HG02870 (cell line): ENCODE measurements around the gene BBS10.
"Not testable (repeated sequence)": the region's sequence is repeated elsewhere in the genome, so short reads cannot be mapped to it uniquely, and the experiment has no call there.

Experiments used
- ATAC-seq: cut with Tn5 transposase; IDR thresholded peaks from one replicate; pipeline ENCODE4 v1.9.1; 2021; ENCODE audit warnings: mild to moderate bottlenecking, moderate library complexity; ENCODE audit not compliant: unreplicated experiment

Gene BBS10

DNA sequence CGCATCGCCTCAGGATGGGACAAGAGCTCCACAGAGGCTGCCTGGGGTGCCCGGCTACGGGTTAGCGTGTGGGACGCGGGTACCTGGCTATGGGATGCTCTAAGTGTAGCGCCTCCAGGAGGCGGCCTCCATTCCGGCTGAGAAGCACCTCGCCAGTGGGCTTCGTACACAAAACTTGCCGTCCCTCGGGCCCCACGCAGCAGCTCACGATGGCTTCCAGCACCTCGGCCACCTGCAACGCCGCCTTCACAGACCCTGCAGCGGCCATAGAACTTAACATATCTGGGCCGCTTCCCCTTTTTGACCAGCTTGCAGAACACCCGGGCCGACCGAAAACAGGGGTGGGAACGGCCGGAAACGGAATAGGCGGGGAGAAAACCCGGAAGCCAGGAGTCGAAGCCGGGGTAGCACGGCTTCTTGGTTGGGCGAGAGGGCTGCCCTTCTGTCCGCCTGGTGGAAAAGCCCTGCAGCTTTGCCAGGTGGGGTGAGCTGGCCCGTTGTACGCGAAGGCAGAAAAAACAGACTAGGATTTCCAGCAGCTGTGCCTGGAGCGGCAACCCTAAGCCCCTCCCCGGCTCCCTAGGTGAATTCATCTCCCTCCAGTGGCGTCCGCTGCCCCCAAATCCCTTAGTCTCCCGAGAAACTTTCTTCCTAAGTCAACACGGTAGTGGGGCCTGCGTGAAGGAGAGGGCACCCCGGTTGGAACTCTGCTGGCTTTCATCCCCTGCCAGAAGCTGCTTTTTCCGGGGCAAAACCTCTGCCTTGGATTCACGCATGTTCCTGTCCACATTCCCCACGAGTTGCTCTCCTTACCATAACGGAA, at the start of gene BBS10:
BBS10 (minus strand) TSS at position 337 of the 823 bp plus-strand sequence; CDS start at position 280, 57 bp downstream.
- peak; percentile 97 for ATAC-seq

DNA sequence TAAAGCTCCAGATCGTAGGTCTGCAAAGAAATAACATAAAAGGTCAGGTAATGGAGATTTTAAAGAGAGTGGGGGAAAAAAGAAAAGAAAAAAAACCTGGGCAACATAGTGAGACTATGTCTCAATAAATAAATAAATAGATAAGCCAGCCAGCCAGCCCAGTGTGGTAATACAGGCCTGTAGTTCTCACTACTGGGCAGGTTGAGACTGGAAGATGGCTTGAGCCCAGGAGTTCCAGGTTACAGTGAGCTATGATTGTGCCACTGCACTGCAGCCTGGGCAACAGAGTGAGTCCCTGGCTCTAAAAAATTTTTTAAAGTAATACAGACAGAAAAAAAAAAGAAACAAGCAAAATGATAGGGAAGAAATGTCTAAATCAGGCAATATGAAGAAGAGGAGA, 43.2 kb upstream of the BBS10 start:
- no peak for ATAC-seq

DNA sequence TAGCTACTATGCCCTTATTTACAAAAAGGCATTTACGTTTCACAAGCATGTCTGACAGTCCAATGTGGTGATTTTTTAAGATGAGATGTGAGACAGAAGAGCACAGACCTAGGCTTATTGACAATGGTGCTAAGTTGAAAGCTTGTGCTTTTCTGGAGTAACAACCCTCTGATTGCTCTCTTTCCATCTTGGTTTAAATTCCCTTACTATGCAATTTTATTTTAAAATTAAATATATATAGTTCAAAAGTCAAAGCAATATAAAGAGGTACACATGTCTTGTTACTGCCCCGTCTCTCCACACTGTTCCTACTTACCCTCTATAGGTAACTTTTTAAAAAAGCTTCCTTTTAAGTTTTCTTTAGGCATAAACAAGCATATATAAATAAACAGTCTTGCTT, 39.4 kb upstream of the BBS10 start:
- ATAC-seq: no peak

DNA sequence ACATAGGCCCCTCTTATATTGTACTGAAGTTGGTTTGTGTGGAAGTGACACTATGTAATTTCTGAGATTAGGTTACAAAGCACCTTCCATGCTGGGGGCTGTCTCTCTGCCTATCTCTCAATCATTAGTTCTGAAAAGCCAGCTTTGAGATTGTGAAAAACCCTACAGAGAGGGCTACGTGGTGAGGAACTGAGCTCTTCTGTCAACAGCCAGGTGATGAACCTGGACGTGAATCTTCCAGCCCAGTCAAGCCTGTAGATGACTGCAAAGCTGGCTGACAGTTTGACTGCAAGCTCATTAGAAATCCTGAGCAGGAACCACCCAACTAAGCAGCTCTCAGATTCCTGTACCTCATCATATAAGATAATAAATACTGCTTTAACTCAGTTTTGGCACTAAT, 36.3 kb upstream of the BBS10 start:
- no peak for ATAC-seq

DNA sequence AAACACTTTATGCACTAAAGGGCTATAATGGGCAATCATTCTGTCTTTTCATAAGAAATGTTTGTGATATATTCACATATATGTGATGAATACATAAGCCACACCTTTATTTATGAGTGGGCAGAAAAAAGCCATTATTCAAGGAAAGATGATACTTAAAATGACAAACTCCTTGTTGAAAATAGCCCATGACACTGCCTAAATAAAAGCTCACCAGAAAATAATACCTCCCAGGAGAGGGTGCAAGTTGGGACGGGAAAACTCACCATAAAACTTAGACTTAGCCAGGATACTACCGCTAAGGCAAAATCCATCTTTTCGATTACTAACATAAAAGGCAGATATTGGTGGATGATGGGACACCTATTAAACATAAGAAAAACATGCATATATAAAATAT, 35.8 kb upstream of the BBS10 start:
- no peak for ATAC-seq

DNA sequence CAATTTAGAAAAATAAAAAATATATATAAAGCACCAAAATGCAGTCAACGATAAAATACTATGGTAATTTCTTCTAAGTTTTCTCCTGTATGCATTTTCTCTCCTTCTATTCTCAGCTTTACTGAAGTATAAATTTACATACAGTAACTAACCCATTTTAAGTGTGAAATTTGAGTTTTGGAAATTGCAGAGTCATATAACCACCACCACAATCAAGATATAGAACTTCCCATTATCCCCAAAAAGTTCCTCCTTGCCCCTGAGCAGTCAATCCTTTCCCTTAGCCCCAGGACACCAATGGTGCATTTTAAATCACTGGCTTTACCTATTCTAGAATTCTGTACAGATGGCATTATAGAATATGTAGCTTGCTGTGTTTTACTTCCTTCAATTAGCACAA, 31.0 kb upstream of the BBS10 start:
- ATAC-seq: no peak

DNA sequence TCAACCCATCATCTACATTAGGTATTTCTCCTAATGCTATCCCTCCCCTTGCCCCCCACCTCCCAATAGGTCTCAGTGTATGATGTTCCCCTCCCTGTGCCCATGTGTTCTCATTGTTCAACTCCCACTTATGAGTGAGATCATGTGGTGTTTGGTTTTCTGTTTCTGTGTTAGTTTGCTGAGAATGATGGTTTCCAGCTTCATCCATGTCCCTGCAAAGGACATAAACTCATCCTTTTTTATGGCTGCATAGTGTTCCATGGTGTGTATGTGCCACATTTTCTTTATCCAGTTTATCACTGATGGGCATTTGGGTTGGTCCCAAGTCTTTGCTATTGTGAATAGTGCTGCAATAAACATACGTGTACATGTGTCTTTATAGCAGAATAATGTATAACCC, 28.7 kb upstream of the BBS10 start:
- not testable (repeated sequence) for ATAC-seq

DNA sequence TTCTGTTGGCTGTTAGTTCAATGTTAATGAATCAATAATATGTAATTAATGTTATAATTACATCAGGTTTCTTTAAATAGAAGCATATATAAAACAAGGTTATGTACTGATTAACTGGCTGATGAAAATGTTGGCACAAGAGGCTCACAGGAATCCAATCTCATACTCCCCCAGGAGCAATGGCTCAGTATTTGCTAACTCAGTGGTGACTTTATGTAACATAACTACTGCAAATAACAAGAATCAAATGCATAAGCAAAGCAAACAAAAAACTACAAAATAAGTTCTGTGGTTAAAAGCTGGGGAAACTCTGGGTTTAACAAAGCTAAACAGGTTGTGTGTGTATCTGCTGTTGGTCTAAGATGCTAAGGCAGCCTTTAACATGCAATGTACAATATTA, 27.7 kb upstream of the BBS10 start:
- no peak for ATAC-seq

DNA sequence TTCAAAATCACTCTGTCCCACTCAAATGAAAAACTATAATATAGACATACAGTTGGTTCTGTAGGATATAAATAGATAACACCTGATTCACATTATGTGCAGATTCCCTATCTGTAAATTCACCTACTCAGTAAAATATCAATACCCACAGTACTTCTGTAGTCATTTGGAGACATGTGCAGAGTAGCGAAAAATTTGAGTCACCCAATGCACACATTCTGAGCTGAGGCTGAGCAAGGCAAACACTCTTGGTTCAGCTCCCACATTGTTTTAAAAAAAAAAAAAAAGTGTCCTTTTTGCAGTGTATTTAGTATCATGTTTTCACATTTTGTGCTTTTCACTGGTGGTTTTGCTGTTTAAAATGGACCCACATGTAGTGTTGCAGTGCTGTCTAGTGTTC, 27.3 kb upstream of the BBS10 start:
- ATAC-seq: no peak

DNA sequence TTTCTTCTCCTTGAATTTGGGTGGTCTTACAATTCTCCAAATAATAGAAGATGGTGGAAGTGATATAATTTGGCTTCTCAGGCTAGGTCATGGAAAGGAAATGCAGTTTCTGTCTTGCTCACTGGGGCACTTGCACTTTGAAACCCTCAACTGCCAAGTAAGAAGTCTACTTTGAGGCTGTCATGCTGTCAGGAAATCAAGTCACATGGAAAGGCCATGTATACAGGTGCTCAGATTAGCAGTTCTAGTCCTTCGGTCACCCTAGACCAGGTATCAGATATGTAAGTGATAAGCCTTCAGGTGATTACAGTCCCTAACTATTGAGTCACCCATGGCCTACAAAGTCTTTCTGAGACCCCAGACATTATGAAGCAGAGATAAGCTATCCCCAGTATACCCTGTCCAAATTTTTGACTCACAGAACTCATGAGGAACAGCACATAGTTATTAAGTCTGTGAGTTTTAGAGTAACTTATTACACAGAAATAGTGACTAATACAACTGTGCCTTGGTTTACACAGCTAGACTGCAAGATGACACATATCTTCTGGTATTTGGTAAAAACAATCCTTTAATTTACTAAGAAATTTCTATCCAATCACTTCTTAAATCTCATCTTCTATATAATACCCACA, 26.3 kb upstream of the BBS10 start:
- ATAC-seq: no peak

DNA sequence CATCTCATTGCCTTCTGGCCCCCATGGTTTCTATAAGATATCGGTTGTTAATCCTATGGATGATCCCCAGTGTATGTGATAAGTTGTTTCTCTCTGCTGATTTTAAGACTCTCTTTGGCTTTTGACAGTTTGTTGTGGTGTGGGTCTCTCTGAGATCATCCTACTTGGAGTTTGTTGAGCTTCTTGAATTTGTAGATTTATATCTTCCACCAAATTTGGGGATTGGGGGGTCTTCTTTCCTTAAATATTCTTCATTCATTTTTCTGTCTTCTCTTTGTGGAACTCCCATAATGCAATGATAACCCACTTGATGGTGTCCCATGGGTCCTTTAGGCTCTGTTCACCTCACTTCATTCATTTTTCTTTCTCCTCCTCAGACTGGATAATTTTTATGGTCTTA, 20.0 kb upstream of the BBS10 start:
- no peak for ATAC-seq

DNA sequence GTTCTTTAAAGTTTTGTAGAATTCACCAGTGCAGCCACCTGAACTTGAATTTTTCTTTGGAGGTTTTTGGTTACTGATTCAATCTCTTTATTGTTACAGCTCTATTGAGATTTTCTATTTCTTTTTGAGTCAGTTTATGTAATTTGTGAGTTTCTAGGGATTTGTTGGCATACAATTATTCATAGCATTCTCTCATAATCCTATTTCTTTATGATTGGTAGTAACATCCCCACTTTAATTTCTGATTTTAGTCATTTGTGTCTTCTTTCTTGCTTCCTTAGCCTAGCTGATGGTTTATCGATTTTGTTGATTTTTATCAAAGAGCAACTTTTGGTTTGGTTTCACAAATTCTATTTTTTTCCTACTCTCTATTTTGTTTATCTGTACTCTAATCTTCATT, 17.9 kb upstream of the BBS10 start:
- ATAC-seq: no peak

DNA sequence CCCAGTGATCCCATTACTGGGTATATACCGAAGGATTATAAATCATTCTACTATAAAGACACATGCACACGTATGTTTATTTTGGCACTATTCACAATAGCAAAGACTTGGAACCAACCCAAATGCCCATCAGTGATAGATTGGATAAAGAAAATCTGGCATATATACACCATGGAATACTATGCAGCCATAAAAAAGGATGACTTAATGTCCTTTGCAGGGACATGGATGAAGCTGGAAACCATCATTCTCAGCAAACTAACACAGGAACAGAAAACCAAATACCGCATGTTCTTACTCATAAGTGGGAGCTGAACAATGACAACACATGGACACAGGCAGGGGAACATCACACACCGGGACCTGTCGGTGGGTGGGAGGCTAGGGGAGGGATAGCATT, 15.9 kb upstream of the BBS10 start:
- ATAC-seq: not testable (repeated sequence)

DNA sequence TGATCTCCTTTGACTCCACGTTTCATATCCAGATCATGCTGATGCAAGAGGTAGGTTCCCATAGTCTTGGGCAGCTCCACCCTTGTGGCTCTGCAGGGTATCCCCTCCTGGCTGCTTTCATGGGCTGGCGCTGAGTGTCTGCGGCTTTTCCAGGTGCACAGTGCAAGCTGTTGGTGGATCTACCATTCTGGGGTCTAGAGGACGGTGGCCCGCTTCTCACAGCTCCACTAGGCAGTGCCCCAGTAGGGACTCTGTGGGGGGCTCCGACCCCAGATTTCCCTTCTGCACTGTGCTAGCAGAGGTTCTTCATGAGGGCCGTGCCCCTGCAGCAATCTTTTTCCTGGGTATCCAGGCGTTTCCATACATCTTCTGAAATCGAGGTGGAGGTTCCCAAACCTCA, 12.1 kb upstream of the BBS10 start:
- ATAC-seq: no peak

DNA sequence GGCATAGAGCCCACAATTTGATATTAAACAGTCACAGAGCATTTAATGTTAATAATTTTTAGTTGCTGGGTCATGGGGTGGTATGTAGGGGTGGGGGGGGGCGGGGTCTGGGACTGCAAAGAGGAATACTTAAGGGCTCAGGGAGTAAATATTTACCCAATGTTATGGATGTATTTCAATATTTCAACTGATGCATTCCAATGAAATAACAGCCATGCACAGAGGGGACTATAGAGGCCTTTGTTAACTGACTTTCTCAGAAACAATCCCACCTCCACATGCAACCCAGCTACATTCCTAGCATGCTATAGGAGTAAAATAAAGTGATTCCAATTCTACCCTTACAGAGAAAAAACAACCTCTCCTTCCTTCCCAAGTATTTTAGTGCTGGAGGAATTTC, 7.9 kb upstream of the BBS10 start:
- no peak for ATAC-seq

DNA sequence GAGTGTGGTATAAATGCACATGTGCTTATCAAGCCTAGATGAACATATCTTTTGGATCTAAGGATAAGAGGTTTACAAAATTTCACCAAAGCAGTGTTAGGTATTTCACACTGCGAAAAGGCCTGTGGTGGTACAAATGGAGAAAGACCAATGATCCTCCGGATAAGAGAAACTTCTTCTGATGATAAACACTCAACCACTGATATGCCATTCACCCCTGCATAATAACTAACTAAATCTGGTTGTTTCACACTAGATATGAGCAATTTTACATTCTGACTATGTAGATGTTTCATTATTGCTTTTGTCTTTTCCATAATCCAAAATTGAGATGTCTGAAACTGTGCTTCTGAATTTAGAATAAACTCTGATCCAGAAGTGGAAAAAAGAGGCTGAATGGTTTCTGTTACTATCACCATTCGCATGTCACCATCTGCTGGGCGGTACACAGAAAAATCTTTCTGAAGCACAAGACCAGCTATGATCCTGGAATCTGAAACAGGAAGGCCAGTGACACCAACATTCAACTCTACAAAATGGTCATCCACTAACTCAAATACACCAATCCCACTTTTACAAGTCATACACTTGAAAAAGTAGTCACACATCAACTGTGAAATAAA, 1.3 kb downstream of the BBS10 start:
- peak; percentile 26 for ATAC-seq

DNA sequence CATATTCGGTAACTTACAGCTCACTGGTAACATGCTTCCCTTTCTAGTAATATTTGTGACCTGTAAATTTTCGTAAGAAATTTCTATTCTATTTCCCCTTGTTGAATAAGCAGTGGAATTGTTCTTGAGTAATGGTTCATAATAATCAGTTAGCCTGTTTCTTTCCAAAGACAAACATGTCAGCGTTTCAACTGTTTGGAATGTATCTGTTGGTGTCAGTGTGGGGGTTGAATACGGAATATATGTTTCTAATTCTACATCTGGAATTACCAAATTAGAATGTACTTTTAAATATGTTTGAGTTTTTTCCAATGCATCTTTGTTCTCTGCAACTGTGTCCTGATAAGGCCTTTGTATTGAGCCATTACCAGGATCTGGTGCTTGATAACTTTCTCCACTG, 2.0 kb downstream of the BBS10 start:
- ATAC-seq: no peak

DNA sequence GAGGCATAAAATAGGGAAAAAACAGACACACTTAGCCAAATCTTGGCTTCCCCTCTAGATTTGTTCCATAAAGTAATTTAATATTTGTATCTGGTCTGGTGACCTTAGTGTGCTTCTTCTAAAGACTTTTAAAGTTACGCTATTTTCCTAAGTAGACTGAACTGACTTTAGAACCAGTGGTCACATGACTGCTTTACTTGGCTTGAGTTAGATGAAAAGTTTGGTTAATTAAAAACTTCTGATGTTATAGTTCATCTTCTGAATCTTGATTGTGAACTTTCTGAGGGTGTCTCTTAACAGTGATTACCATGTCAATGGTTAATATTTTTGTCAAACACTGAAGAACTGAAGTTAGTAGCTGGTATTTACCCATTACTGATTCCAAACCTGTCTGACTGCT, 2.6 kb downstream of the BBS10 start:
- ATAC-seq: no peak

DNA sequence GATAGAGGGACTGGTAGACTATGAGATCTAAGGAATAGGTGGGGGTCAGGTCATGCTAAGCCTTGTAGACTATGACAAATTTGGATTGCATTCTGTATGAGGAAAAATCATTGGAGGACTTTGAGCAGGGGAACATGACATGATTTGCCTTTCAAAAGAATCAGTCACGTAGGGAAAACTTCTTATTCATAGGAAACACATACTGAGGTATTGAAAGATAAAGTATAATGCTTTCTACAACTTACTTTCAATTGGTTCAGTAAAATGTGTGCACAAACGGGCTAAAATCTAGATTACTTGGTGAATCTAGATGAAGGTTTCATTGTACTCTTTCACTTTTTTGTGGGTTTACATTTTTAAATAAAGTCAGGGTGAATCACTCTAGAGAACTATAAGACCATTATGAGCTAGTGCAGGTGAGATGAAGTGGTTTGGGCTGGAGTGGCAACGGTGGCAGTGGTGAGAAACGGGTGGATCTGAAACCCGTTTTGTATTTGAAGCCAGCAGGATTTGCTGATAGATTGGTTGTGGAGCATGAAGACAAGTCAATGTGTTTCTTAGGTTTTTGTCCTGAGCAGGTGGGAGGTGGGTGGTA, 6.7 kb downstream of the BBS10 start:
- no peak for ATAC-seq

DNA sequence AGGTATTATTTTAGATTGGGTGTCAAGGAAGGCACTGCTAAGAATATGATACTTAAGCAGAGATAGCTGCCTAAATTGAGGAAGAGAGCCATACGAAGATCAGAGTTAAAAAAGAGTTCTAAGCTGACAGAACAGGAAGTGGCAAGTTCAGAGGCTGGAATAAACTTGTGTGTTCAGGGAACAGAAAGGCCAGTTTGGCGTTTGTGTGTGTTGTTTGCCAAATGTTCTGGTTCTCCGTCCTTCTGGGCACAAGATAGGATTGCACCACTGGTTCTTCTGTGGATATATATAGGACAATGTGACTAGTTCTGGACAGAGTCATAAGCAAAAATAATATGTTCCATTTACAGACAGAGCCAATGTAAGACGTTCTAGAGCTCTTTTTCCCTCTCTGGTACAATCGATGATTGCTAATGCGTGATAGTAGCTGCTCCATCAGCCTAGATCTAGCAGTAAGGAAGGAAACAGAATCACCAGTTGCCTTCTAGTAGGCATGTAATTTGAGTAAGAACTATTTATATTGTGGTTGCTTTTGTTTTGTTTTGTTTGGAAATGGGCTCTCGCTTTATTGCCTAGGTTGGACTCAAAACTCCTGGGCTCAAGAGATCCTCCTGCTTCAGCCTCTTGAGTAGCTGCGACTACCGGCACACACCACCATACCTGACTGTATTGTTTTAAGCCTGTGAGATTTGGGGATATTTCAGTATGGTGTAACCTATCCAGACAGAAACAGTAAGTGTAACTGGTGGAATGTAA, 7.4 kb downstream of the BBS10 start:
- ATAC-seq: no peak

DNA sequence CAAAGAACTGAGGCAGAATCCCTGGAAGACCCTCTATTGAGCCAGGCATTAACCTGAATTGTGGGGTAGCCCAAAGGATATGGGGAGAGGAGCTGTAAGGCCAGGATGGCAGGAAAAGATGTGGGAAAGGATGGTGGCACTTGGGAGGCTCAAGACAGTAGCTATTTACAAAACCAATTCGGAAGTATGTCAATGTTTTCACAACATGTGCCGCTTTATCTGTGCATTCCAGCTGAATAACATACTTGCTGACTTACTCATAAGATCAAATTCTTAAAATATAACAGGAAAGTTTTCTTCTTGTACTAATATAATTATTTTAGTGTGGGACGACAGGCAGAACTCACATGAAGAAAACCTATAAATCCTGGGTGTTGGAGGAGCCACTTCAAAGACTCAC, 10.6 kb downstream of the BBS10 start:
- no peak for ATAC-seq
